SK-N-SH (cell line): ENCODE data around the gene INTS1.

Experiments
- EP300 ChIP-seq, 2 experiments: IDR thresholded peaks; 2 replicates each; pipeline versions ENCODE4 v1.4.0 to v1.6.1; 2012; ENCODE audit warnings: borderline replicate concordance in 1 of 2, low read depth in 1 of 2, low read length in 1 of 2
- EZH2phosphoT487 ChIP-seq: fragments of 200-600 bp; sonication (generic); IDR thresholded peaks from 2 replicates; pipeline ENCODE4 v1.6.1; 2017; ENCODE audit warnings: low read depth, mixed run types, mild to moderate bottlenecking, antibody characterized with exemption, moderate library complexity, borderline replicate concordance
- MEF2A ChIP-seq: IDR thresholded peaks from 2 replicates; pipeline ENCODE4 v1.4.0; 2012; ENCODE audit warnings: low read depth, borderline replicate concordance
- POLR2AphosphoS5 ChIP-seq: IDR thresholded peaks from 2 replicates; pipeline ENCODE4 v1.6.1; 2012; ENCODE audit warnings: low read depth, low read length
- TCF12 ChIP-seq: IDR thresholded peaks from 2 replicates; pipeline ENCODE4 v1.4.0; 2012
- TEAD4 ChIP-seq: IDR thresholded peaks from 2 replicates; pipeline ENCODE4 v1.4.0; 2012; ENCODE audit warnings: mild to moderate bottlenecking, borderline replicate concordance; ENCODE audit not compliant: insufficient read depth
- TF ChIP-seq, protein P1 (sequence below): fragments of 200-600 bp; sonication (generic); IDR thresholded peaks from 2 replicates; pipeline ENCODE4 v1.6.1; 2017; ENCODE audit warnings: antibody characterized with exemption, mild to moderate bottlenecking, moderate library complexity

DNA sequence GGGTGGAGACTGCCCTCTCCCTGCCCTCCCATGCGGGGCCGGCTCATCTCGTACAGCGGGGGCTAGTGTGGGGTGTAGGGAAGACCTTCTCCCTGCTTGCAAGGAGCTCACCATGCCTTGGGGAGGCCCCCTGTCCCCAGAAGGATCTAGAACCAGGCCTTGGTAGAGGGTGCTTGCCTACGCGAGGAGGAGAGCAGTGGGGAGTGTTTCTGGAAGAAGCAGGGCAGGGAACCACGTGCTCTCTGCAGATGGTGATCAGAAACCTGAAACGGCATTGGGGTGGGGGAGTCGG lies 29.0 kb upstream of the INTS1 start:
- TF ChIP-seq, protein P1, sequence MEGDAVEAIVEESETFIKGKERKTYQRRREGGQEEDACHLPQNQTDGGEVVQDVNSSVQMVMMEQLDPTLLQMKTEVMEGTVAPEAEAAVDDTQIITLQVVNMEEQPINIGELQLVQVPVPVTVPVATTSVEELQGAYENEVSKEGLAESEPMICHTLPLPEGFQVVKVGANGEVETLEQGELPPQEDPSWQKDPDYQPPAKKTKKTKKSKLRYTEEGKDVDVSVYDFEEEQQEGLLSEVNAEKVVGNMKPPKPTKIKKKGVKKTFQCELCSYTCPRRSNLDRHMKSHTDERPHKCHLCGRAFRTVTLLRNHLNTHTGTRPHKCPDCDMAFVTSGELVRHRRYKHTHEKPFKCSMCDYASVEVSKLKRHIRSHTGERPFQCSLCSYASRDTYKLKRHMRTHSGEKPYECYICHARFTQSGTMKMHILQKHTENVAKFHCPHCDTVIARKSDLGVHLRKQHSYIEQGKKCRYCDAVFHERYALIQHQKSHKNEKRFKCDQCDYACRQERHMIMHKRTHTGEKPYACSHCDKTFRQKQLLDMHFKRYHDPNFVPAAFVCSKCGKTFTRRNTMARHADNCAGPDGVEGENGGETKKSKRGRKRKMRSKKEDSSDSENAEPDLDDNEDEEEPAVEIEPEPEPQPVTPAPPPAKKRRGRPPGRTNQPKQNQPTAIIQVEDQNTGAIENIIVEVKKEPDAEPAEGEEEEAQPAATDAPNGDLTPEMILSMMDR: no peak
- TF ChIP-seq EP300 (IDR thresholded peaks at IDR 0.05; ENCODE audit: borderline replicate concordance in 1 of 2, low read depth in 1 of 2, low read length in 1 of 2) (no peak), MEF2A (no peak), TEAD4 (no peak), POLR2AphosphoS5 (no peak), TCF12 (no peak), EZH2phosphoT487 (no peak)
